Mononuclear cell (primary cell): ENCODE results near the gene RBMY1J. TPM values are rescaled to one million over a fixed set of nuclear protein-coding genes. Genes with fewer than 3 reads are reported as not detected.
"Not testable (repeated sequence)": the region's sequence is repeated elsewhere in the genome, so short reads cannot be mapped to it uniquely, and the experiment has no call there.

Experiments used
- H3K27me3 ChIP-seq: 2 replicates; pipeline ENCODE4 v1.6.0; 2011; ENCODE audit warnings: low read length, control low read depth; ENCODE audit not compliant: insufficient read depth
- H3K4me1 ChIP-seq: 2 replicates; pipeline ENCODE4 v1.5.1; 2011; ENCODE audit warnings: mild to moderate bottlenecking, low read length, control low read depth; ENCODE audit not compliant: insufficient read depth
- H3K4me3 ChIP-seq: 2 replicates; pipeline ENCODE4 v1.5.1; 2011; ENCODE audit warnings: mild to moderate bottlenecking, low read length, moderate library complexity
- H3K9me3 ChIP-seq: 2 replicates; pipeline ENCODE4 v1.5.1; 2011; ENCODE audit warnings: low read depth, mild to moderate bottlenecking, control low read depth, low read length
- total RNA-seq: library from RNA; depleted of rRNA; stranded (reverse); fragments of >200 nt; gene quantifications from one replicate; pipeline ENCODE4 v1.2.3, GENCODE V29; 2012

RBMY1J gene
- not detected for total RNA-seq

GRCh38 chrY:22403110-22403509, at the start of gene RBMY1J:
Gene RBMY1J, plus strand, starts transcription at chrY:22403410. Its CDS starts 2,038 bp downstream, at chrY:22405448.
- not testable (repeated sequence) for H3K4me3 ChIP-seq, H3K27me3 ChIP-seq, H3K9me3 ChIP-seq, H3K4me1 ChIP-seq

DNA sequence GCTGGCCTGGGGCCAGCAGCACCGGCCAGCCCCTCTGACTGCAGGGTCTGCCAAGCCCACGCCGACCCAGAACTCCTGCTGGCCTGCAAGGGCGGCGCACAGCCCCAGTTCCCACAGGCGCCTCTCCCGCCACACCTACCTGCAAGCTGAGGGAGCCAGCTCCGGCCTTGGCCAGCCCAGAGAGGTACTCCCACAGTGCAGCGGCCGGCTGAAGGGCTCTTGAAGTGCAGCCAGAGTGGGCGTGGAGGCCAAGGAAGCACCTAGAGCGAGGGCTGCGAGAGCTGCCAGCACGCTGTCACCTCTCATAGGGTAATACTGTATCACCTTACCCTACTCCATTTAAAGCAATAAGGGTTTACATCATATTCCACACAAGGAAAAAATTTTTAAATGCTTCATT, 35.8 kb upstream of the RBMY1J start:
- Histone ChIP-seq H3K27me3 (no peaks in the 10 kb centered on the region), H3K4me1 (no peaks in the 10 kb centered on the region), H3K4me3 (no peak overlapping the region), H3K9me3 (no peaks in the 10 kb centered on the region)

GRCh38 chrY:22370623-22371022, 32.6 kb upstream of the RBMY1J start:
- H3K27me3 ChIP-seq = no peaks in the 10 kb centered on the region
- H3K9me3 ChIP-seq = no peaks in the 10 kb centered on the region
- no peak overlapping the region for H3K4me3 ChIP-seq
- no peaks in the 10 kb centered on the region for H3K4me1 ChIP-seq

GRCh38 chrY:22373494-22373893, 29.7 kb upstream of the RBMY1J start:
- H3K4me3 ChIP-seq = no peak overlapping the region
- no peaks in the 10 kb centered on the region for H3K9me3 ChIP-seq
- H3K27me3 ChIP-seq = no peaks in the 10 kb centered on the region
- H3K4me1 ChIP-seq = no peaks in the 10 kb centered on the region

- not testable (repeated sequence) for H3K27me3 ChIP-seq, H3K4me1 ChIP-seq, H3K9me3 ChIP-seq, H3K4me3 ChIP-seq
Measured at GRCh38 chrY:22444718-22445396, 41.6 kb downstream of the RBMY1J start.

- H3K4me3 ChIP-seq, H3K4me1 ChIP-seq, H3K9me3 ChIP-seq, H3K27me3 ChIP-seq: not testable (repeated sequence)
Measured at GRCh38 chrY:22455522-22455921, 52.3 kb downstream of the RBMY1J start.

DNA sequence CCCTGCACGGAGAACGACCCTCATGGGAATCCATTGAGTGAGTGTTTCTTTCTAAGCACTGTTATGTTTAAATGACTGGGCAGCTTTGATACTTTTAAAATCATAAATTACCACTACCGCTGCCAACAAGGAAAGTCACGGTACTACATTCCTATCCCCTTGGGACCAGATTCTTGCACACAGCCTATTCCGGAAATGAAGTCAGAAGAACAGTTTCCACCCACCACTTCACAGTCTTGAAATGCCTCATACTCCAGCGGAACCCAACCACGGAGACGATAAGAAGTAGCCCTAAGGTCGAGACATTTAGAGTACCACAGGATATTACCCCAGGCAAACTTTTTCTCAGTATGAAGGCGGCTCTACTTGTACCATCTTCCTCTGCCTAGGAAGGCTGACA, 58.8 kb downstream of the RBMY1J start:
- not testable (repeated sequence) for H3K27me3 ChIP-seq, H3K4me1 ChIP-seq, H3K9me3 ChIP-seq, H3K4me3 ChIP-seq

Other genes with a start within 250 kb of the RBMY1J start
- gene RBMY1F, start 220.5 kb upstream of the RBMY1J start, total RNA-seq = not detected